AG04450 (cell line): ENCODE results near the gene TMEM135. TPM values are rescaled to one million over a fixed set of nuclear protein-coding genes. Genes with fewer than 3 reads are reported as not detected.
"Not testable (repeated sequence)": the region's sequence is repeated elsewhere in the genome, so short reads cannot be mapped to it uniquely, and the experiment has no call there.

ENCODE experiments used
- CTCF ChIA-PET: fragments of 300-600, 350-600 bp; formaldehyde crosslinking; extraction: SDS; loops from one replicate; lab custom pipeline; 2022; ENCODE audit warnings: antibody characterized with exemption, inconsistent platforms; lab: Charles Lee
- POLR2A ChIA-PET: fragments of 350-600 bp; formaldehyde crosslinking; extraction: SDS; loops from one replicate; lab custom pipeline; 2021; ENCODE audit warnings: antibody characterized with exemption, inconsistent platforms; lab: Yijun Ruan, JAX
- DNase-seq: peaks from one replicate; pipeline ENCODE4 v3.0.0-alpha.2; 2011; ENCODE audit warnings: low read depth, low spot score
- H3K27ac ChIP-seq: one replicate; pipeline ENCODE4 v1.5.1; 2012; ENCODE audit warnings: low read depth, low read length, control low read depth
- H3K27me3 ChIP-seq: one replicate; pipeline ENCODE4 v1.6.0; 2012; ENCODE audit warnings: low read length; ENCODE audit not compliant: control insufficient read depth, insufficient read depth
- H3K4me3 ChIP-seq: 2 replicates; pipeline ENCODE4 v1.5.1; 2011; ENCODE audit warnings: mild to moderate bottlenecking, low read depth, low read length, control low read depth
- H3K9me3 ChIP-seq: 2 replicates; pipeline ENCODE4 v1.5.1; 2012; ENCODE audit warnings: low read length; ENCODE audit not compliant: control insufficient read depth, insufficient read depth
- polyA plus RNA-seq: library from polyadenylated mRNA; depleted of rRNA; stranded (reverse); fragments of >200 nt; gene quantifications from 2 replicates; pipeline ENCODE4 v1.2.3, GENCODE V29; 2011
- TF ChIP-seq, protein P1 (sequence below): IDR thresholded peaks from 2 replicates; pipeline ENCODE4 v1.5.1; 2011; ENCODE audit warnings: low read depth, low read length, control low read depth, inconsistent platforms

The TMEM135 gene
- polyA plus RNA-seq, 1 experiment, result 12.6 TPM

GRCh38 chr11:87185228-87185627 is 147.5 kb downstream of the TMEM135 start:
- no peaks in the 10 kb centered on the region for H3K9me3 ChIP-seq
- TF ChIP-seq, protein P1, sequence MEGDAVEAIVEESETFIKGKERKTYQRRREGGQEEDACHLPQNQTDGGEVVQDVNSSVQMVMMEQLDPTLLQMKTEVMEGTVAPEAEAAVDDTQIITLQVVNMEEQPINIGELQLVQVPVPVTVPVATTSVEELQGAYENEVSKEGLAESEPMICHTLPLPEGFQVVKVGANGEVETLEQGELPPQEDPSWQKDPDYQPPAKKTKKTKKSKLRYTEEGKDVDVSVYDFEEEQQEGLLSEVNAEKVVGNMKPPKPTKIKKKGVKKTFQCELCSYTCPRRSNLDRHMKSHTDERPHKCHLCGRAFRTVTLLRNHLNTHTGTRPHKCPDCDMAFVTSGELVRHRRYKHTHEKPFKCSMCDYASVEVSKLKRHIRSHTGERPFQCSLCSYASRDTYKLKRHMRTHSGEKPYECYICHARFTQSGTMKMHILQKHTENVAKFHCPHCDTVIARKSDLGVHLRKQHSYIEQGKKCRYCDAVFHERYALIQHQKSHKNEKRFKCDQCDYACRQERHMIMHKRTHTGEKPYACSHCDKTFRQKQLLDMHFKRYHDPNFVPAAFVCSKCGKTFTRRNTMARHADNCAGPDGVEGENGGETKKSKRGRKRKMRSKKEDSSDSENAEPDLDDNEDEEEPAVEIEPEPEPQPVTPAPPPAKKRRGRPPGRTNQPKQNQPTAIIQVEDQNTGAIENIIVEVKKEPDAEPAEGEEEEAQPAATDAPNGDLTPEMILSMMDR, result no peak
- no peak for DNase-seq
- no peak overlapping the region for H3K27ac ChIP-seq
- POLR2A ChIA-PET, result no interaction called here
- CTCF ChIA-PET, result no interaction called here
- no peaks in the 10 kb centered on the region for H3K27me3 ChIP-seq
- H3K4me3 ChIP-seq, result no peak overlapping the region

DNA sequence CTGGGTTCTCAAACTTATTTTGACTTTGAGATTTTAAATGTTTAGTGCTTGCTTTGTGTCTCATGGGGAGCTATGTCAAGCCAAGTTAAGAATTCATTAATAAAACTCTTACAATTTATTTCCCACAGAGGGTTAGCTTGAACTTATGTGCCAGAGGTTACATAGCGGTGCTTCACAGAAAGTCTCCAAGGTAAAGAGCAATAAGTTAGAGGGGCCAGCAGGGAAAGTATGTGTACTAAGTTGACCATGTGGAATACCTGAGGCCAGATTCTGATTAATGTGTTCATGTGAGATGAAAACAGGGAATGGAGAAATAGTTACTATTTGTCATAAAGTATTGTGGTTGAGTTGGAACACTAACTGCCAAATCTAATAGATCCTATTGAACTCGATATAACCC is 149.3 kb downstream of the TMEM135 start:
- DNase-seq, result no peak
- no peaks in the 10 kb centered on the region for H3K27me3 ChIP-seq
- ChIA-PET CTCF (interaction anchor here (2.5 kb wide), 1 partner anchor 248 kb away, joined by 6 read pairs; no protein-coding TSS in a partner anchor), POLR2A (no interaction called here)
- TF ChIP-seq, protein P1, result no peak
- no peaks in the 10 kb centered on the region for H3K9me3 ChIP-seq
- no peak overlapping the region for H3K27ac ChIP-seq
- H3K4me3 ChIP-seq, result no peak overlapping the region

GRCh38 chr11:87187930-87188329 is 150.2 kb downstream of the TMEM135 start:
- TF ChIP-seq, protein P1, result no peak
- DNase-seq, result no peak
- ChIA-PET CTCF (interaction anchor here (0.6 to 2.5 kb wide), 2 partner anchors 86 to 248 kb away, joined by 5 to 6 read pairs; no protein-coding TSS in a partner anchor), POLR2A (no interaction called here)
- Histone ChIP-seq H3K4me3 (no peak overlapping the region), H3K27me3 (no peaks in the 10 kb centered on the region), H3K27ac (no peak overlapping the region), H3K9me3 (no peaks in the 10 kb centered on the region)

- DNase-seq, H3K27ac ChIP-seq, POLR2A ChIA-PET, H3K9me3 ChIP-seq, H3K4me3 ChIP-seq, H3K27me3 ChIP-seq: not testable (repeated sequence)
- CTCF ChIA-PET, result interaction anchor here (0.6 to 2.5 kb wide), 2 partner anchors 86 to 249 kb away, joined by 5 to 6 read pairs; no protein-coding TSS in a partner anchor
Measured at GRCh38 chr11:87188396-87188795, 150.7 kb downstream of the TMEM135 start.

GRCh38 chr11:87188921-87189320 is 151.2 kb downstream of the TMEM135 start:
- H3K9me3 ChIP-seq, CTCF ChIA-PET, H3K27me3 ChIP-seq, H3K4me3 ChIP-seq, POLR2A ChIA-PET, H3K27ac ChIP-seq, DNase-seq: not testable (repeated sequence)

DNA sequence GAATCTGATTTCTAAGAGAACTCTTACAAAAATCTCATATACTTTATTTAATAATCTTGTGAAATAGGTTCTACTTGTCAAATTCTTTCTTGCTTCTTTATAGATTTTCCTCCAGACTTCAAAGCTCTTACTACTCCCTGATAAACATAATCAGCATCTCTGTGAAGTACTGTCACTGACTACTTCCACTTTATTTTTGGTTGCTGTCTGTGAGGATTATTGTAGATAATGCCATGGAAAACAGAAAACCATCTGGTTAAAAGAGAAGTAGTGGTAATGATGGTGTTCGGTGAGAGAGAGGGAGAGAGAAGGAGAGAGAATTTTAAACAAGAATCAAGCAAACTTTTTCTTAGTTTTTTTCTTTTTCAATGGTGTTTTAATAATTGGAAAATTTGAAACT is 152.3 kb downstream of the TMEM135 start:
- H3K9me3 ChIP-seq, result no peaks in the 10 kb centered on the region
- ChIA-PET CTCF (no interaction called here), POLR2A (no interaction called here)
- H3K27ac ChIP-seq, result no peak overlapping the region
- no peaks in the 10 kb centered on the region for H3K27me3 ChIP-seq
- H3K4me3 ChIP-seq, result no peak overlapping the region
- TF ChIP-seq, protein P1, result no peak
- DNase-seq, result no peak
